ENCODE data around the gene TLL2.

Gene TLL2

GRCh38 chr10:96387601-96388000 lies 126.1 kb downstream of the TLL2 start:
- peaks cover 35% of the 10 kb centered on the region for H3K27me3 ChIP-seq
- H3K36me3 ChIP-seq, result no peaks in the 10 kb centered on the region
- H3K4me1 ChIP-seq (ENCODE audit: control insufficient read depth in 1 of 2, insufficient read depth in 1 of 2, low read depth in 1 of 2, low read length in 1 of 2), result no peaks in the 10 kb centered on the region
- TF ChIP-seq CTCF (IDR thresholded peaks at IDR 0.05), result no peak
- H3K9me3 ChIP-seq, result no peaks in the 10 kb centered on the region
- H3K27ac ChIP-seq, result no peak overlapping the region
- no peak overlapping the region for H3K4me3 ChIP-seq (ENCODE audit: low read depth in 1 of 2, low read length in 1 of 2)

- no peak overlapping the region for H3K27ac ChIP-seq
- H3K9me3 ChIP-seq, result no peaks in the 10 kb centered on the region
- H3K4me1 ChIP-seq (ENCODE audit: control insufficient read depth in 1 of 2, insufficient read depth in 1 of 2, low read depth in 1 of 2, low read length in 1 of 2), result no peaks in the 10 kb centered on the region
- no peak overlapping the region for H3K4me3 ChIP-seq (ENCODE audit: low read depth in 1 of 2, low read length in 1 of 2)
- H3K36me3 ChIP-seq, result no peaks in the 10 kb centered on the region
- TF ChIP-seq CTCF (IDR thresholded peaks at IDR 0.05), result no peak
- H3K27me3 ChIP-seq, result peaks cover 35% of the 10 kb centered on the region
Measured at GRCh38 chr10:96387161-96387560, 126.6 kb downstream of the TLL2 start.

GRCh38 chr10:96384506-96384905 lies 129.2 kb downstream of the TLL2 start:
- H3K4me1 ChIP-seq (ENCODE audit: control insufficient read depth in 1 of 2, insufficient read depth in 1 of 2, low read depth in 1 of 2, low read length in 1 of 2), result no peaks in the 10 kb centered on the region
- no peak for TF ChIP-seq CTCF (IDR thresholded peaks at IDR 0.05)
- H3K9me3 ChIP-seq, result no peaks in the 10 kb centered on the region
- H3K36me3 ChIP-seq, result no peaks in the 10 kb centered on the region
- H3K27ac ChIP-seq, result no peak overlapping the region
- no peak overlapping the region for H3K4me3 ChIP-seq (ENCODE audit: low read depth in 1 of 2, low read length in 1 of 2)
- peaks cover 34% of the 10 kb centered on the region for H3K27me3 ChIP-seq

GRCh38 chr10:96380821-96381220 lies 132.9 kb downstream of the TLL2 start:
- Histone ChIP-seq H3K27me3 (peaks cover 16% of the 10 kb centered on the region), H3K36me3 (no peaks in the 10 kb centered on the region), H3K4me1 (ENCODE audit: control insufficient read depth in 1 of 2, insufficient read depth in 1 of 2, low read depth in 1 of 2, low read length in 1 of 2) (no peaks in the 10 kb centered on the region), H3K4me3 (ENCODE audit: low read depth in 1 of 2, low read length in 1 of 2) (no peak overlapping the region), H3K27ac (no peak overlapping the region), H3K9me3 (no peaks in the 10 kb centered on the region)
- TF ChIP-seq CTCF (IDR thresholded peaks at IDR 0.05), result no peak

GRCh38 chr10:96379758-96380157 lies 134.0 kb downstream of the TLL2 start:
- Histone ChIP-seq H3K27ac (no peak overlapping the region), H3K36me3 (no peaks in the 10 kb centered on the region), H3K27me3 (peaks cover 12% of the 10 kb centered on the region), H3K4me1 (ENCODE audit: control insufficient read depth in 1 of 2, insufficient read depth in 1 of 2, low read depth in 1 of 2, low read length in 1 of 2) (peaks cover 0 to 6% of the 10 kb centered on the region in 2 experiments), H3K4me3 (ENCODE audit: low read depth in 1 of 2, low read length in 1 of 2) (no peak overlapping the region), H3K9me3 (no peaks in the 10 kb centered on the region)
- no peak for TF ChIP-seq CTCF (IDR thresholded peaks at IDR 0.05)

- H3K27ac ChIP-seq, result no peak overlapping the region
- peaks cover 0 to 6% of the 10 kb centered on the region in 2 experiments for H3K4me1 ChIP-seq (ENCODE audit: control insufficient read depth in 1 of 2, insufficient read depth in 1 of 2, low read depth in 1 of 2, low read length in 1 of 2)
- H3K4me3 ChIP-seq (ENCODE audit: low read depth in 1 of 2, low read length in 1 of 2), result no peak overlapping the region
- no peak for TF ChIP-seq CTCF (IDR thresholded peaks at IDR 0.05)
- H3K9me3 ChIP-seq, result no peaks in the 10 kb centered on the region
- H3K27me3 ChIP-seq, result peaks cover 22% of the 10 kb centered on the region
- no peaks in the 10 kb centered on the region for H3K36me3 ChIP-seq
Measured at GRCh38 chr10:96378741-96379140, 135.0 kb downstream of the TLL2 start.

All from neutrophil (primary cell).